ENCODE measurements around the gene HACD3.

GRCh38 chr15:65540314-65540713 lies 10.1 kb downstream of the HACD3 start:
- no peak for TF ChIP-seq EZH2 (IDR thresholded peaks at IDR 0.05; ENCODE audit: insufficient read depth, poor library complexity, severe bottlenecking)
- TF ChIP-seq EZH2phosphoT487 (IDR thresholded peaks at IDR 0.05; ENCODE audit: insufficient read depth, low read depth) = no peak
